NB4 (cell line): Measurements from ENCODE around the gene ZNF500.
"Not testable (repeated sequence)": the region's sequence is repeated elsewhere in the genome, so short reads cannot be mapped to it uniquely, and the experiment has no call there.

ENCODE experiments used
- DNase-seq: peaks from one replicate; pipeline ENCODE4 v3.0.0; 2010; ENCODE audit warnings: low read depth
- H3K4me3 ChIP-seq: one replicate; pipeline ENCODE4 v1.5.1; 2011; ENCODE audit warnings: mild to moderate bottlenecking, low read depth, low read length, moderate library complexity
- MYC ChIP-seq: IDR thresholded peaks from 2 replicates; pipeline ENCODE4 v1.6.1; 2011; ENCODE audit warnings: low read depth, low read length
- POLR2A ChIP-seq: IDR thresholded peaks from 2 replicates; pipeline ENCODE4 v1.6.1; 2011; ENCODE audit warnings: mild to moderate bottlenecking; ENCODE audit not compliant: insufficient read length; ENCODE audit errors: extremely low read depth
- TF ChIP-seq, protein P1 (sequence below): IDR thresholded peaks from 2 replicates; pipeline ENCODE4 v1.6.1; 2011; ENCODE audit warnings: low read depth, low read length
- TF ChIP-seq, protein P2 (sequence below): IDR thresholded peaks from one replicate; pipeline ENCODE4 v1.5.1; 2012; ENCODE audit warnings: low read depth, low read length

Gene ZNF500

DNA sequence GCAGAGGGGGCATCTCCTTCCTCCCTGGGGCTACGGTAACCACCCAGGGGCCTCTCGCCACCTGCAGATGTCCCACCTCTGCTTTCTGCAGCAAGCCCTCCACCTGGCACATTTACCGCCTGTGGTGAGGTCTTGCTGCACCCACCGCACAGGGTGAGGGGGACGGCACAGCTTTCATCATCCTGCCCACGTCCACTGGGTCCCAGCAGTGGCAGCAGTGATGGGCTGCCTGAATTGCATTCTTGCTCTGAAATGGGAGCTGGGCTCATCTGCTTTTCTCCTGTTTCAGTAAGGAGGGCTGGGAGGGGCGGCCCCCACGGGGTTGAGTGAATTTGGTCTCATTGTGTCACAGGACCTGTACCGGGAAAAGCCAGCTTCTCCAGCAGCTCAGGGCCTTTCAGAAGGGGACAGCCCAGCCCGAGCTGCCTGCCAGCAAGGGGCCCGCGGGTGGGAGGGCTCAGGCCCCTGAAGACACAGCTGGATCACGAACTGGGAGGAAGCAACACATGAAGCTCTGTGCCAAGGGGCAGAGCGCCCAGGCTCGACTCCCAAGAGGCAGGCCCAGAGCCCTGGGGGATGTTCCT is 19.9 kb downstream of the ZNF500 start:
- no peak overlapping the region for H3K4me3 ChIP-seq
- TF ChIP-seq, protein P1, sequence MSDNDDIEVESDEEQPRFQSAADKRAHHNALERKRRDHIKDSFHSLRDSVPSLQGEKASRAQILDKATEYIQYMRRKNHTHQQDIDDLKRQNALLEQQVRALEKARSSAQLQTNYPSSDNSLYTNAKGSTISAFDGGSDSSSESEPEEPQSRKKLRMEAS, result no peak
- TF ChIP-seq MYC (no peak), POLR2A (no peak)
- TF ChIP-seq, protein P2, sequence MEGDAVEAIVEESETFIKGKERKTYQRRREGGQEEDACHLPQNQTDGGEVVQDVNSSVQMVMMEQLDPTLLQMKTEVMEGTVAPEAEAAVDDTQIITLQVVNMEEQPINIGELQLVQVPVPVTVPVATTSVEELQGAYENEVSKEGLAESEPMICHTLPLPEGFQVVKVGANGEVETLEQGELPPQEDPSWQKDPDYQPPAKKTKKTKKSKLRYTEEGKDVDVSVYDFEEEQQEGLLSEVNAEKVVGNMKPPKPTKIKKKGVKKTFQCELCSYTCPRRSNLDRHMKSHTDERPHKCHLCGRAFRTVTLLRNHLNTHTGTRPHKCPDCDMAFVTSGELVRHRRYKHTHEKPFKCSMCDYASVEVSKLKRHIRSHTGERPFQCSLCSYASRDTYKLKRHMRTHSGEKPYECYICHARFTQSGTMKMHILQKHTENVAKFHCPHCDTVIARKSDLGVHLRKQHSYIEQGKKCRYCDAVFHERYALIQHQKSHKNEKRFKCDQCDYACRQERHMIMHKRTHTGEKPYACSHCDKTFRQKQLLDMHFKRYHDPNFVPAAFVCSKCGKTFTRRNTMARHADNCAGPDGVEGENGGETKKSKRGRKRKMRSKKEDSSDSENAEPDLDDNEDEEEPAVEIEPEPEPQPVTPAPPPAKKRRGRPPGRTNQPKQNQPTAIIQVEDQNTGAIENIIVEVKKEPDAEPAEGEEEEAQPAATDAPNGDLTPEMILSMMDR, result no peak
- DNase-seq, result no peak

DNA sequence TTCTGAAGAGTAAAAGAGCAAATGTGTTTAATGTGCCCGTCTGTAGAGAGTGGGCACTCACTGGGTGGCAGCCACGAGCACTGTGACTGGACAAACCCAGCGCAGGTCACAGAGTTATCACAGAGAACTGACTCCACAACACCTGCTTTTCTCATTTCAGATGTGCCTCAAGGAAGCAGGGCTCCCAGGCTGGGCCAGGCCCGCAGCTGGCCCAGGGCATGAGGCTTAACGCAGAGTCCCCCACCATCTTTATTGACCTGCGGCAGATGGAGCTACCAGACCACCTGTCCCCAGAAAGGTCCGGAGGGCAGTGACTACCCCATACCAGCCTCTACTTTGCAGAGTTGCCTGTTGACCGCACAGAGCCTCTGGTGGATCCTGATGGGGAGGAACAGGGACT is 20.7 kb downstream of the ZNF500 start:
- TF ChIP-seq POLR2A (no peak), MYC (no peak)
- TF ChIP-seq, protein P2, result no peak
- TF ChIP-seq, protein P1, result no peak
- DNase-seq, result no peak
- no peak overlapping the region for H3K4me3 ChIP-seq

DNA sequence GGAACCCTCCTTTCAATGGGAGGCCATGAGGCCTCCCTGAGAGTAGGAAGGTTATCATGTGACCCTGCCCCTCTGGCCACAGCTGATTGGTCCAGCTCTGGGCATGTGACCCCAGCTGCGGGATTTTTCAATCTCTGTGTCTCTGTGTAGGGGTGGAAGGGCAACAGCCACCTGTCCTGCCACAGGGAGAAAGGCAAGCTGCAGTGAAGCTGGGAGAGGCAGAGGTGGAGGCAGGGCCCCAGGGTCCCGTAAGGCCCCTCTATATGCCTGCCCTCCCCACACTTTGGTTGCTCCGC is 21.7 kb downstream of the ZNF500 start:
- no peak overlapping the region for H3K4me3 ChIP-seq
- DNase-seq, result no peak
- TF ChIP-seq, protein P1, result no peak
- TF ChIP-seq, protein P2, result no peak
- TF ChIP-seq POLR2A (no peak), MYC (no peak)

DNA sequence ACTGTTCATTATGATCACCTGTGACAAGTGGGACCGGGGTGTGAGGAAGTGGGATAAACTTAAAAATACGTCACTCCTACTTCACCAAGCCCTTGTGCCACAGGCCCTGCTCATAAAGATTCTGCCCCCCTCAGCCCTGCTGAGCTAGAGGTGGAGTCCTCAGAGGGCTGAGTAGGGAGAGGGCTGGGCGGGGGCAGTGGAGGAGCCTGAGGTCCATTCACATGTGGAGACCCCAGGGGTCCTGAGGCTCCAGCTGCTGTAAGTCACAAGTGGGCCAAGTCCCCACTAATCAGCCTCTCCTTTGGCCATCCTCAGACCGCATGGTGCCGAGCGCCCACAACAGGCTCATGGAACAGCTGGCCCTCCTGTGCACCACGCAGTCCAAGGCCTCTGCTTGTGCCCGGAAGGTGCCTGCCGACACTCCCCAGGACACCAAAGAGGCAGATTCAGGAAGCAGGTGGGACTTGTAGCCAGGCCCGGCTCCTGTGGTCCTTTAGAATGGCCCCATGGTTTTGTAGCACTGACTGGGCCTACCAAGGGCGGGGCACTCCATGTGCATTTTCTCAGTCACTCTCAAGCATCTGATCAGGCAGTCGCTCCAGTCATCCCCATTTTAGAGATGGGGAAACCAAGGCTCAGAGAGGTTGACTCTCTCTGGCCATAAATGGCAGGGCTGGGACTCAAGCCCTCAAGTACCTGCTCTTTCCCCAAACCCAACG is 22.2 kb downstream of the ZNF500 start:
- TF ChIP-seq MYC (no peak), POLR2A (no peak)
- TF ChIP-seq, protein P1, result no peak
- TF ChIP-seq, protein P2, result no peak
- DNase-seq, result no peak
- H3K4me3 ChIP-seq, result no peak overlapping the region

DNA sequence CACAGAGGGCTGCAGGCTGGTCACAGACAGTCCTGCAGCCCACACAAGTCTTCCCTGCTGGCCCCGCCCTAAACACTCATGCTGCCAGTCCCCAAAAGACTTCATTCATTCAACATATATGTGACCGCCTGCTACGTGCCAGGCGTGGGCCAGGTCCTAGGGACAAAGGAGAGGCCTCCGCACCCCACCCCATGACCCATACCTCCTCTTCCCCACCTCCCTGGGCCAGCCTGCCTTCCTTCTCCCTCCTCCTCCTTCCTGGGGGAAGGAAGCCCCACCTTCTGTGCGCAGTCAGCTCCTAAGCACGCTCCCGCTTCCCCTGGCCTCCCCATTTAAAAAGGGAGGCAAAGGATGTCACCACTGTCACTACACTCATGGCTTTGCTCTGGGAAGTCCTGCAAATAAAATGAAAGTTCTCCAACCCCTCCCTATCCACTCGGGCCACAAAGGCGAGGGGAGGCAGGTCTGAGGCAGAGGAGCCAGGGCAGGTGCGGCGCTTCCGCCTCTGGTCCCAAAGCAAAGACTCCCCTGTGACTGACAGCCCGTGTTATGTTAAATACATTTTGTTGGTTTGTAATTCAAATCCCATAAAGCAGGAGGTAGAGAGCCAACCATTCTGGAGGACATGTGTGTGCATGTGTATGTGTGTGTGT is 23.6 kb downstream of the ZNF500 start:
- H3K4me3 ChIP-seq, result no peak overlapping the region
- TF ChIP-seq POLR2A (no peak), MYC (no peak)
- TF ChIP-seq, protein P2, result no peak
- TF ChIP-seq, protein P1, result no peak
- DNase-seq, result no peak

DNA sequence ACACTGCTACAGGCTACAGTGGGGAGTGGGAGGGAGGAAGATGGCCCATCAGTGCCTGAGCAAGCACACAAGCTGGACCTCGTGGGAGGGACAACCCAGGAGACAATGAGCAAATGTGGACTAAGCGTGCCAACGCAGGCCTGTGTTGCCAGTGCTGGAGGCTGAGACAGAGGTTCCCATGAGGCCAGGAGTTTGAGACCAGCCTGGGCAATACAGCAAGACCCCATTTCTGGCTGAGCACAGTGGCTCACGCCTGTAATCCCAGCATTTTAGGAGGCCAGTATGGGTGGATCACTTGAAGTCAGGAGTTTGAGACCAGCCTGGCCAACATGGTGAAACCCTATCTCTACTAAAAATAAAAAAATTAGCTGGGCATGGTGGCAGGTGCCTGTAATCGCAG is 28.6 kb downstream of the ZNF500 start:
- not testable (repeated sequence) for H3K4me3 ChIP-seq, DNase-seq
